Bronchial epithelial cell (primary cell): ENCODE results near the gene CACNA1C. TPM values are rescaled to one million over a fixed set of nuclear protein-coding genes. Genes with fewer than 3 reads are reported as not detected.

Experiments used
- DNase-seq: peaks from one replicate; pipeline ENCODE4 v3.0.0-alpha.2; 2010; ENCODE audit warnings: low read depth
- FAIRE-seq: peaks from 2 replicates; lab custom pipeline; 2011; peaks lifted over from hg19 to GRCh38; lab: Jason Lieb, UNC
- H3K27me3 ChIP-seq: 2 replicates; pipeline ENCODE4 v1.5.1; 2011; ENCODE audit warnings: low read length; ENCODE audit not compliant: control insufficient read depth, insufficient read depth
- H3K36me3 ChIP-seq: 2 replicates; pipeline ENCODE4 v1.5.1; 2011; ENCODE audit warnings: low read length; ENCODE audit not compliant: control insufficient read depth, insufficient read depth
- H3K4me3 ChIP-seq: 2 replicates; pipeline ENCODE4 v1.5.1; 2011; ENCODE audit warnings: mild to moderate bottlenecking, low read depth, low read length, control low read depth
- CTCF ChIP-seq: IDR thresholded peaks from 2 replicates; pipeline ENCODE4 v1.5.1; 2011; ENCODE audit warnings: mild to moderate bottlenecking, moderate library complexity, low read length, control low read depth, inconsistent platforms; ENCODE audit not compliant: insufficient read depth, severe bottlenecking
- total RNA-seq: library from RNA; depleted of rRNA; stranded (reverse); fragments of >200 nt; gene quantifications from 2 replicates; pipeline ENCODE4 v1.2.1, GENCODE V29; 2014

The CACNA1C gene
- total RNA-seq, 1 donor from 2014 or later: not detected

- no peak for FAIRE-seq
Measured at GRCh38 chr12:2058837-2059236, 6.0 kb downstream of the CACNA1C start.

DNA sequence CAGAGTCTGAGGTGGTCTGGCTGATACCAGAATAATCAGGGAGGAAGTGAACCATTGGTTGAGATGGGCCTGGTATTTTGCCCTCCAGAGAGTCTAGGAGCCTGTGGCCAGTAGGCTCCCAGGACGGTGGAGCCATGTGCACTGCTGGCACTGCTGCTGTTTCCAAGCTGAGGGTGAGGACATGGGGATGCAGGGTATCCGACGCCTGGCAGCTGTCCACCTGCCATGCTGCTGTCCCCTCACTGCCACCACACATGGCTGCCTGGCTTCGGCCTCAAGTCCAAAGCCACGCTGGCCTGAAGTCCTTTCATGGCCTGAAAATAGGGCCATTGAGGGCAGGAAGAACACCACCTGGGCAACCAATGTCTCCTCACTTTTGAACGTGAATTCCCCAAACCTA lies 8.6 kb downstream of the CACNA1C start:
- H3K27me3 ChIP-seq: no peaks in the 10 kb centered on the region

More at GRCh38 chr12:2058837-2059236, 6.0 kb downstream of the CACNA1C start:
- no peak overlapping the region for H3K4me3 ChIP-seq
- no peaks in the 10 kb centered on the region for H3K36me3 ChIP-seq
- TF ChIP-seq CTCF: no peak
- no peak for DNase-seq
- peaks cover 14% of the 10 kb centered on the region for H3K27me3 ChIP-seq

GRCh38 chr12:2064071-2064507 lies 11.3 kb downstream of the CACNA1C start:
- Histone ChIP-seq H3K27me3 (no peaks in the 10 kb centered on the region), H3K36me3 (no peaks in the 10 kb centered on the region), H3K4me3 (no peak overlapping the region)
- no peak for TF ChIP-seq CTCF
- DNase-seq (no peak), FAIRE-seq (no peak)

More for the DNA sequence above, 8.6 kb downstream of the CACNA1C start:
- no peak for TF ChIP-seq CTCF
- Histone ChIP-seq H3K4me3 (no peak overlapping the region), H3K36me3 (no peaks in the 10 kb centered on the region)
- FAIRE-seq (no peak), DNase-seq (no peak)

DNA sequence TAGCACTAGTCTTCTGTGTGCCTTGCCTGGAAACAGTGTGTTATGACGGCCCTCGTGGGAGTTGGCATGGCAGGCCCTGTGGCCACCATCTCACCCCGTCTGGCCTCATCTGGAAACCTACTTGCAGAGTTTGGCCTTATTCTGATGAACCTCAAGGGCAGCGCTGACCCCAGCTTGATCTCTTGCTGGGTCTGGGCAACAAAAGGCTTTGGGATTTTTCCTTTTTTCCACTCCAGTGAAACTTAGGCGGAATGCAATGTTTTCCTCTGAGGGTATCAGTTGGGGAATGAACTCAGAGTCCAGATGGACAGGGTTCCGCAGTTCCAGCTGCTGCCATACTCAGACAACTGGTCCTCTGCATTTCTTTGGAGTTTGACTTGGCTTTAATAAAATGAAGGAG lies 15.9 kb downstream of the CACNA1C start:
- DNase-seq: no peak
- H3K4me3 ChIP-seq: no peak overlapping the region
- no peak for FAIRE-seq
- no peaks in the 10 kb centered on the region for H3K27me3 ChIP-seq
- no peaks in the 10 kb centered on the region for H3K36me3 ChIP-seq
- TF ChIP-seq CTCF: no peak

- no peak for DNase-seq
- no peak for TF ChIP-seq CTCF
- no peaks in the 10 kb centered on the region for H3K36me3 ChIP-seq
- no peak overlapping the region for H3K4me3 ChIP-seq
- no peaks in the 10 kb centered on the region for H3K27me3 ChIP-seq
- FAIRE-seq: no peak
Measured at GRCh38 chr12:2070440-2071045, 17.8 kb downstream of the CACNA1C start.

GRCh38 chr12:2074792-2075191 lies 22.0 kb downstream of the CACNA1C start:
- no peak for DNase-seq

More at GRCh38 chr12:2074792-2075191, 22.0 kb downstream of the CACNA1C start:
- no peak for TF ChIP-seq CTCF
- no peak for FAIRE-seq
- Histone ChIP-seq H3K4me3 (no peak overlapping the region), H3K36me3 (no peaks in the 10 kb centered on the region), H3K27me3 (no peaks in the 10 kb centered on the region)
